Esophagus squamous epithelium (tissue), 5 donors: Measurements from ENCODE around the gene ERLIN1. TPM values are rescaled to one million over a fixed set of nuclear protein-coding genes. Genes with fewer than 3 reads are reported as not detected.
A peak's percentile ranks its signal among the peaks of the same experiment; 100 is the strongest.

Experiments used
- DNase-seq: peaks from one replicate; lab custom pipeline; 2025; lab: John Stamatoyannopoulos, UW
- H3K27ac ChIP-seq, 4 donors: fragments of 200-600 bp; sonication (generic); one replicate each; pipeline ENCODE4 v1.5.1; 2016 to 2019; ENCODE audit warnings: mild to moderate bottlenecking in 1 of 4
- H3K27me3 ChIP-seq, 4 donors: fragments of 200-600 bp; sonication (generic); 1 replicate in 3 of 4; 2 replicates in 1 of 4; pipeline versions ENCODE4 v1.5.1 to v1.6.0; 2017 to 2021; ENCODE audit warnings: antibody characterized with exemption in 1 of 4
- H3K36me3 ChIP-seq, 3 donors: fragments of 200-600 bp; sonication (generic); one replicate each; pipeline ENCODE4 v1.5.1; 2016 to 2019
- H3K4me1 ChIP-seq, 3 donors: fragments of 200-600 bp; sonication (generic); one replicate each; pipeline ENCODE4 v1.5.1; 2017 to 2019
- H3K4me3 ChIP-seq, 4 donors: fragments of 200-600 bp; sonication (generic); 1 replicate in 3 of 4; 2 replicates in 1 of 4; pipeline ENCODE4 v1.5.1; 2016 to 2019; ENCODE audit warnings: mild to moderate bottlenecking in 2 of 4, moderate library complexity in 1 of 4
- H3K9me3 ChIP-seq, 3 donors: fragments of 200-600 bp; sonication (generic); one replicate each; pipeline ENCODE4 v1.5.1; 2016 to 2019
- CTCF ChIP-seq, 6 experiments: fragments of 450-650 bp in 4 of 6; fragments of 200-600 bp in 2 of 6; sonication (generic) in 2 of 6; IDR thresholded peaks; one replicate each; pipeline ENCODE4 v1.5.1; 2016 to 2019; ENCODE audit warnings: antibody characterized with exemption in 6 of 6, mild to moderate bottlenecking in 4 of 6, moderate library complexity in 4 of 6
- POLR2A ChIP-seq, 4 donors: fragments of 450-650 bp; IDR thresholded peaks; one replicate each; pipeline ENCODE4 v1.6.1; 2017; ENCODE audit warnings: antibody characterized with exemption in 4 of 4, mild to moderate bottlenecking in 4 of 4, moderate library complexity in 3 of 4
- WGBS, 2 donors: methylation state at CpG; one replicate each; pipeline ENCODE4 v1.1.5; 2018; 5-methylcytosine and 5-hydroxymethylcytosine counted together
- intact Hi-C: fragments of 100-400 bp; cut with DNase I; formaldehyde crosslinking; loops from one replicate; pipeline ENCODE4 v1.15.0; 2022
- total RNA-seq, 4 donors: library from RNA; depleted of rRNA; stranded (reverse); fragments of >200 nt; gene quantifications; one replicate each; pipeline ENCODE4 v1.1.0, GENCODE V29; 2016
- donor health status: DM: yes; HTN: yes; CAD: no.

ERLIN1 gene
- total RNA-seq, 4 donors from 2014 or later = 27.7 to 33.3 (median 29.5) TPM

GRCh38 chr10:100173035-100173434 is 12.8 kb downstream of the ERLIN1 start:
- H3K27ac ChIP-seq = no peak overlapping the region
- peaks cover 0 to 98% (median 12%) of the 10 kb centered on the region in 3 donors for H3K36me3 ChIP-seq
- no peaks in the 10 kb centered on the region for H3K9me3 ChIP-seq
- TF ChIP-seq CTCF (IDR thresholded peaks at IDR 0.05) (no peak), POLR2A (IDR thresholded peaks at IDR 0.05) (no peak)
- peaks cover 0 to 14% (median 3%) of the 10 kb centered on the region in 3 donors for H3K4me1 ChIP-seq
- DNase-seq = no peak
- H3K4me3 ChIP-seq = no peak overlapping the region
- 95 to 98% methylated on average over 6 of the region's 6 CpGs for WGBS, 2 donors
- no peaks in the 10 kb centered on the region for H3K27me3 ChIP-seq
- intact Hi-C loops = no loop called here

GRCh38 chr10:100172349-100172748 is 13.5 kb downstream of the ERLIN1 start:
- no peak overlapping the region for H3K27ac ChIP-seq
- peaks cover 0 to 20% (median 6%) of the 10 kb centered on the region in 3 donors for H3K4me1 ChIP-seq
- no peaks in the 10 kb centered on the region for H3K9me3 ChIP-seq
- intact Hi-C loops = no loop called here
- H3K4me3 ChIP-seq = no peak overlapping the region
- WGBS, 2 donors = 78 to 93% methylated on average over 1 of the region's 1 CpG
- TF ChIP-seq POLR2A (IDR thresholded peaks at IDR 0.05) (no peak), CTCF (IDR thresholded peaks at IDR 0.05) (no peak)
- H3K27me3 ChIP-seq = no peaks in the 10 kb centered on the region
- peaks cover 0 to 93% (median 12%) of the 10 kb centered on the region in 3 donors for H3K36me3 ChIP-seq
- DNase-seq = no peak

GRCh38 chr10:100168313-100168643 is 17.6 kb downstream of the ERLIN1 start:
- H3K36me3 ChIP-seq = peaks cover 0 to 93% (median 12%) of the 10 kb centered on the region in 3 donors
- DNase-seq = no peak
- H3K27ac ChIP-seq = peak overlapping the region in 1 of 4 donors; percentile 25
- no peaks in the 10 kb centered on the region for H3K9me3 ChIP-seq
- no peak overlapping the region for H3K4me3 ChIP-seq
- 60 to 78% methylated on average over 1 of the region's 1 CpG for WGBS, 2 donors
- peaks cover 0 to 12% (median 6%) of the 10 kb centered on the region in 3 donors for H3K4me1 ChIP-seq
- no peaks in the 10 kb centered on the region for H3K27me3 ChIP-seq
- TF ChIP-seq CTCF (IDR thresholded peaks at IDR 0.05) (no peak), POLR2A (IDR thresholded peaks at IDR 0.05) (no peak)
- intact Hi-C loops = no loop called here

GRCh38 chr10:100167553-100168312 is 18.1 kb downstream of the ERLIN1 start:
- WGBS, 2 donors = 57 to 62% methylated on average over 5 of the region's 5 CpGs
- H3K4me1 ChIP-seq = peaks cover 0 to 12% (median 6%) of the 10 kb centered on the region in 3 donors
- H3K4me3 ChIP-seq = peak overlapping the region in 1 of 4 donors; percentile 12
- H3K27ac ChIP-seq = peak overlapping the region in 3 of 4 donors; percentile 10 to 32 (median 25)
- H3K36me3 ChIP-seq = peaks cover 0 to 92% (median 8%) of the 10 kb centered on the region in 3 donors
- no peaks in the 10 kb centered on the region for H3K27me3 ChIP-seq
- intact Hi-C loops = no loop called here
- no peaks in the 10 kb centered on the region for H3K9me3 ChIP-seq
- TF ChIP-seq POLR2A (IDR thresholded peaks at IDR 0.05) (no peak), CTCF (IDR thresholded peaks at IDR 0.05) (no peak)
- no peak for DNase-seq
